OCI-LY3 (cell line): ENCODE data around the gene PKD1L1.
A peak's percentile ranks its signal among the peaks of the same experiment; 100 is the strongest.
"Not testable (repeated sequence)": the region's sequence is repeated elsewhere in the genome, so short reads cannot be mapped to it uniquely, and the experiment has no call there.

Experiments
- H2AFZ ChIP-seq: fragments of 200-600, 300-600 bp; shearing (Covaris generic); 2 replicates; pipeline ENCODE4 v1.6.0; 2014; ENCODE audit warnings: antibody characterized with exemption, low read depth, low read length
- H3K27ac ChIP-seq: fragments of 200-600, 300-600 bp; sonication (generic); 2 replicates; pipeline ENCODE4 v1.5.1; 2014; ENCODE audit warnings: mild to moderate bottlenecking, low read length, moderate library complexity, mixed read lengths
- H3K27me3 ChIP-seq: fragments of 200-600, 300-600 bp; sonication (generic); 2 replicates; pipeline ENCODE4 v1.6.1; 2014; ENCODE audit warnings: low read depth, low read length, mixed read lengths
- H3K36me3 ChIP-seq: fragments of 200-600, 300-600 bp; sonication (generic); replicated peaks from 2 replicates; pipeline ENCODE3; 2014; ENCODE audit warnings: low read depth, low read length, mixed read lengths
- H3K4me1 ChIP-seq: fragments of 300-600, 200-600 bp; sonication (generic); 2 replicates; pipeline ENCODE4 v1.6.1; 2014; ENCODE audit warnings: low read length, mixed read lengths
- H3K4me2 ChIP-seq: fragments of 200-600, 300-600 bp; sonication (generic); 2 replicates; pipeline ENCODE4 v1.6.1; 2014; ENCODE audit warnings: low read length, mixed read lengths
- H3K4me3 ChIP-seq: fragments of 300-600, 200-600 bp; sonication (generic); 2 replicates; pipeline ENCODE4 v1.5.1; 2014; ENCODE audit warnings: antibody characterized with exemption, mild to moderate bottlenecking, low read length, moderate library complexity
- H3K79me2 ChIP-seq: fragments of 300-600, 200-600 bp; shearing (Covaris generic); 2 replicates; pipeline ENCODE4 v1.6.1; 2014; ENCODE audit warnings: mild to moderate bottlenecking, low read length, mixed read lengths
- H3K9ac ChIP-seq: fragments of 300-600, 200-600 bp; shearing (Covaris generic); 2 replicates; pipeline ENCODE4 v1.6.0; 2014; ENCODE audit warnings: mild to moderate bottlenecking, low read length, moderate library complexity
- H3K9me3 ChIP-seq: fragments of 200-600, 300-600 bp; shearing (Covaris generic); 2 replicates; pipeline ENCODE4 v1.6.1; 2014; ENCODE audit warnings: low read length, mixed read lengths; ENCODE audit not compliant: insufficient read depth
- H4K20me1 ChIP-seq: fragments of 200-600, 300-600 bp; sonication (generic); 2 replicates; pipeline ENCODE4 v1.6.1; 2016; ENCODE audit warnings: low read length, mixed read lengths; ENCODE audit not compliant: insufficient read depth
- CTCF ChIP-seq: fragments of 200-600, 300-600 bp; sonication (generic); IDR thresholded peaks from 2 replicates; pipeline ENCODE4 v1.5.1; 2014; ENCODE audit warnings: antibody characterized with exemption, low read length, low read depth
- EZH2phosphoT487 ChIP-seq: fragments of 200-600 bp; shearing (Covaris generic); IDR thresholded peaks from 2 replicates; pipeline ENCODE4 v1.6.1; 2018; ENCODE audit warnings: antibody characterized with exemption, mixed run types, low read depth

The PKD1L1 gene

GRCh38 chr7:47982610-47983009, 34.3 kb upstream of the PKD1L1 start:
- peaks cover 13% of the 10 kb centered on the region for H3K79me2 ChIP-seq
- no peaks in the 10 kb centered on the region for H3K9me3 ChIP-seq
- no peak for TF ChIP-seq CTCF
- no peak for TF ChIP-seq EZH2phosphoT487
- peaks cover 10% of the 10 kb centered on the region for H3K4me1 ChIP-seq
- no peak overlapping the region for H3K27ac ChIP-seq
- no peak overlapping the region for H3K4me3 ChIP-seq
- H3K9ac ChIP-seq, result no peak overlapping the region
- H4K20me1 ChIP-seq, result no peaks in the 10 kb centered on the region
- H3K27me3 ChIP-seq, result no peaks in the 10 kb centered on the region; the same call in 1 of the 2 replicates
- peak overlapping the region; percentile 69; the same call in 1 of the 2 replicates for H2AFZ ChIP-seq
- H3K4me2 ChIP-seq, result no peak overlapping the region
- peaks cover 6% of the 10 kb centered on the region for H3K36me3 ChIP-seq

GRCh38 chr7:47980648-47981047, 32.4 kb upstream of the PKD1L1 start:
- not testable (repeated sequence) for H2AFZ ChIP-seq, H3K4me2 ChIP-seq, H3K27ac ChIP-seq, H3K27me3 ChIP-seq, H3K9ac ChIP-seq, H3K9me3 ChIP-seq, H4K20me1 ChIP-seq, H3K4me3 ChIP-seq
- Histone ChIP-seq H3K4me1 (peaks cover 10% of the 10 kb centered on the region), H3K36me3 (peaks cover 24% of the 10 kb centered on the region), H3K79me2 (peaks cover 13% of the 10 kb centered on the region)

GRCh38 chr7:47979832-47980181, 31.5 kb upstream of the PKD1L1 start:
- peaks cover 10% of the 10 kb centered on the region for H3K4me1 ChIP-seq
- H3K4me2 ChIP-seq, result peak overlapping the region; percentile 49
- TF ChIP-seq CTCF (no peak), EZH2phosphoT487 (no peak)
- H4K20me1 ChIP-seq, result no peaks in the 10 kb centered on the region
- no peak overlapping the region for H3K27ac ChIP-seq
- peaks cover 27% of the 10 kb centered on the region for H3K36me3 ChIP-seq
- H3K9ac ChIP-seq, result peak overlapping the region; percentile 20
- H3K79me2 ChIP-seq, result peaks cover 13% of the 10 kb centered on the region
- no peaks in the 10 kb centered on the region for H3K9me3 ChIP-seq
- H2AFZ ChIP-seq, result peak overlapping the region; percentile 68
- H3K27me3 ChIP-seq, result no peaks in the 10 kb centered on the region; the same call in 1 of the 2 replicates
- H3K4me3 ChIP-seq, result peak overlapping the region; percentile 98

GRCh38 chr7:47979145-47979831, 31.0 kb upstream of the PKD1L1 start, which contains the start of gene HUS1:
TSS of gene HUS1 (minus strand) at chr7:47979615. CDS start at chr7:47979519, 96 bp downstream.
- peak within 1 kb of the TSS; percentile 93 for H3K4me2 ChIP-seq
- peaks cover 12% of the 10 kb centered on the region for H3K4me1 ChIP-seq
- peak within 1 kb of the TSS; percentile 79 for H3K27ac ChIP-seq
- H3K27me3 ChIP-seq, result no peaks in the 10 kb centered on the region; the same call in 1 of the 2 replicates
- peaks cover 32% of the 10 kb centered on the region for H3K36me3 ChIP-seq
- peak within 1 kb of the TSS; percentile 96 for H3K9ac ChIP-seq
- TF ChIP-seq EZH2phosphoT487 (no peak), CTCF (no peak)
- H4K20me1 ChIP-seq, result no peaks in the 10 kb centered on the region
- no peaks in the 10 kb centered on the region for H3K9me3 ChIP-seq
- H3K79me2 ChIP-seq, result peaks cover 13% of the 10 kb centered on the region
- peak within 1 kb of the TSS; percentile 76 for H2AFZ ChIP-seq
- H3K4me3 ChIP-seq, result peak within 1 kb of the TSS; percentile 98
